Esophagus (tissue), 2 donors: ENCODE data around the gene LBR. TPM values are rescaled to one million over a fixed set of nuclear protein-coding genes. Genes with fewer than 3 reads are reported as not detected.

Experiments
- H3K27ac ChIP-seq, 2 donors: one replicate each; pipeline ENCODE4 v1.5.1; 2013; ENCODE audit warnings: low read depth in 2 of 2, mild to moderate bottlenecking in 2 of 2, inconsistent platforms in 1 of 2, low read length in 1 of 2, moderate library complexity in 1 of 2
- H3K27me3 ChIP-seq, 2 donors: one replicate each; pipeline ENCODE4 v1.6.1; 2013; ENCODE audit warnings: low read length in 2 of 2, control low read depth in 1 of 2, mild to moderate bottlenecking in 1 of 2; ENCODE audit not compliant: insufficient read depth in 2 of 2, control insufficient read depth in 1 of 2
- H3K36me3 ChIP-seq, 2 donors: one replicate each; pipeline ENCODE4 v1.6.1; 2013; ENCODE audit warnings: low read length in 1 of 2; ENCODE audit not compliant: control insufficient read depth in 2 of 2, insufficient read depth in 2 of 2
- H3K4me1 ChIP-seq, 2 donors: one replicate each; pipeline ENCODE4 v1.6.1; 2013; ENCODE audit warnings: low read length in 1 of 2; ENCODE audit not compliant: control insufficient read depth in 2 of 2, insufficient read depth in 2 of 2
- H3K4me3 ChIP-seq, 2 donors: one replicate each; pipeline ENCODE4 v1.5.1; 2013; ENCODE audit warnings: low read length in 2 of 2, mild to moderate bottlenecking in 2 of 2, low read depth in 1 of 2, moderate library complexity in 1 of 2
- H3K9me3 ChIP-seq, 2 donors: one replicate each; pipeline ENCODE4 v1.6.1; 2013; ENCODE audit warnings: mild to moderate bottlenecking in 2 of 2, low read depth in 1 of 2, low read length in 1 of 2, moderate library complexity in 1 of 2; ENCODE audit not compliant: control insufficient read depth in 2 of 2, insufficient read depth in 1 of 2
- WGBS, 2 donors: extraction: QIAGEN DNeasy Blood & Tissue Kit; methylation state at CpG; one replicate each; pipeline ENCODE4 v1.1.7; 2013; 5-methylcytosine and 5-hydroxymethylcytosine counted together
- polyA plus RNA-seq, 2 donors: library from polyadenylated mRNA; stranded (reverse); fragments of 200-250 nt; gene quantifications; one replicate each; pipeline ENCODE4 v1.2.3, GENCODE V29; 2013
- donor health status: healthy with polysubstance abuse.
- donor health status: Bipolar disorder and iron deficiency.

Gene LBR
- polyA plus RNA-seq, 2 donors, result 18.0 to 21.0 TPM

DNA sequence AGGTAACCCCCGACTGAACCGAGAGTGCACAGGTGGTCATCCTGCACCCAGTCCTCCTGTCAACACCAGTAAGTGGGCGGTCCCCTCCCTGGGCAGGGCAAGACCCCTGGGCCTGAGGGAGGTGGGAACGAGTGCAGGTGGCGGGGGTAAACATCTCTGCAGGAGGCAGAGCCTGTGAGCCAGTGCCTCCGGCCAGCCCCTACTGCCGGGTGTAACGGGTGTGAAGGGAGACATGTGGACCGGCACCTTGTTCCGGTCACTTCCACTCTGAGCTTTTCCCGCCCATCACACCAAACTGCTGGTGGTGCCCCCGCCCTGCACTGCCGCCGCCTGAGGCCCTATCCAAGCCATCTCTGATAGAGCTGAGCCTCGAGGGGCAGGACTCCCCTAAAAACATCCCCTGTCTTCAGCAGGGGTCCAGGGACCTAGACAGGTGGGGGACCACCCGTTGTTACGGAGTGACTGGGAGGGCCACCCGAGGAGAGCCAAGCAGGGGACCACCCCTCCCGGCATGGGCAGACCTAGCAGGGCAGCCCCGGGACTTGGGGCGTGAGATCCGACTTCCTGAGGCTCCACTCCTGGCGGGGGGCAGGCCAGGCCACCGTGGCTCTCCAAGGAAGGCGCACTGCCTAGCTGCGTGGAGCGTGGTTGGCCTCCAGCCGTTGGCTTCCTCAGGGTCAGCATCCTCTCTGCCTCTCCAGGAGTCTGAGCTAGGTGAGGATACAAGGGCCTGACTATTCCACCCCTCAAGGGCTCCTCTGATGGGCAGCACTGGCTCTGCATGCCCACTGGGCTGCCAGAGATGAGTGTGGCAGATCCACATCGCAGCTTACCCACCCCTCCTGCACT, 43.8 kb upstream of the LBR start:
- Histone ChIP-seq H3K27me3 (no peaks in the 10 kb centered on the region), H3K4me3 (no peak overlapping the region), H3K4me1 (peaks cover 2 to 7% of the 10 kb centered on the region in 2 donors), H3K27ac (no peak overlapping the region), H3K36me3 (no peaks in the 10 kb centered on the region), H3K9me3 (no peaks in the 10 kb centered on the region)
- 82 to 84% methylated on average over 28 to 29 of the region's 29 CpGs for WGBS, 2 donors

DNA sequence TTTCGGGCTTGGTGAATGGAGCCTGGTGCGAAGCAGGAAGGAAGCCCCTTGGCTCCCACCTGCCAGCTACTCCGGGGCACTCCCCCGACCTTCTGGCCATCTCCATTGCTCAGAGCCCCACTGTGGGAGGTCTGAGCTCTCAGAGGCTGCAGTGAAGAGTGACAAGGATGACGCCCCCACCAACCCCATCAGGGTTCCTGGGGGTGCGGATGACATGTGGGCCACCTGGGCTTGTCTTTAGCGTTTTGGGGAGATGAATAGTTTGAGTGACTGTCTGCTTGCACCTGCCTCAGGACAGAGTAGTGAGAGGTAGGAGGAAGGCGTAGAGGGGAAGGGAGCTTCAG, 43.2 kb upstream of the LBR start:
- Histone ChIP-seq H3K27ac (no peak overlapping the region), H3K27me3 (no peaks in the 10 kb centered on the region), H3K36me3 (no peaks in the 10 kb centered on the region), H3K4me1 (peaks cover 2 to 7% of the 10 kb centered on the region in 2 donors), H3K9me3 (no peaks in the 10 kb centered on the region), H3K4me3 (no peak overlapping the region)
- WGBS, 2 donors, result 71 to 74% methylated on average over 8 of the region's 8 CpGs

DNA sequence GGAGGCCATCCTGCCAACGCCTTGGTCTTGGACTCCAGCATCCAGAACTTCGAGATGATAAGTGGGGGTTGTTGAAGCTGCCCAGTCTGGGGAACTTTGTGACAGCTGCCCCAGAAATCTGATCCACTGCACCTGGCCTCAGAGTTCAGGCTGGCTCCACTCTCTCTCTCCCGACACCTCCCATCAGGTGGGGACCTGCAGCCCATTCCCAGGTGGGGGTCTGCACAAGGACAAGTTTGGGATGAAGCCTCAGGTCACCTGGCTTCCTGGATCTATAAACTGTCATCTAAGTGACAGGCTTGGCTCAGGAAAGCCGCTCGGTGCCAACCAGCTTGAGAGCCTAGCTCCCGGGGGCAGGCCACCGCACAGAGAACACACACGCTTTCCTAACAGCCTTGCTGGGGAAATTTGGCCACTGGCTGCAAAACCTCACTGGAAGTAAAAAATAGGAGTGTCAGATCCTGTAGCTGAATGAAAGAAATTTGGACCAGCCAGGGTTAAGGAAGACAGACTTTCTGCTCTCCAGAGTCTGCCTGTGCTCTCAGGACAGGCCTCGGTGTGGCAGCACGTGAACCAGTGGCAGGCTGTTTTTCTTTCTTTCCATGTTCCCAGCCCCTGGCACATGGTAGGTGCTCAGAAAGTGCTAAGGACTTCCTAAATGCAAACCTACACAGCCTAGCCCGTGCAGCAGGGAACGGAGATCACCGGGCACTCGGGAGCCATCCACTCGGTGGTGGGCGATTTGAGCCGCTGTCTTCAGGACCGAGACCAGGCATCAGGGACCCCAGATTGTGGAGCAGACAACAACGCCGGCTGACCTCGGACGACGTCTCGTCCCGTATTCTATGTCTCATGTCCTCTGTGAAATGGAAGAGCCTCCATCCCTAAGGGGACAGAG, 42.6 kb upstream of the LBR start:
- H3K27ac ChIP-seq, result no peak overlapping the region
- H3K4me3 ChIP-seq, result no peak overlapping the region
- WGBS, 2 donors, result 83 to 85% methylated on average over 25 of the region's 25 CpGs
- H3K27me3 ChIP-seq, result no peaks in the 10 kb centered on the region
- H3K4me1 ChIP-seq, result peaks cover 2 to 9% of the 10 kb centered on the region in 2 donors
- no peaks in the 10 kb centered on the region for H3K9me3 ChIP-seq
- H3K36me3 ChIP-seq, result no peaks in the 10 kb centered on the region

DNA sequence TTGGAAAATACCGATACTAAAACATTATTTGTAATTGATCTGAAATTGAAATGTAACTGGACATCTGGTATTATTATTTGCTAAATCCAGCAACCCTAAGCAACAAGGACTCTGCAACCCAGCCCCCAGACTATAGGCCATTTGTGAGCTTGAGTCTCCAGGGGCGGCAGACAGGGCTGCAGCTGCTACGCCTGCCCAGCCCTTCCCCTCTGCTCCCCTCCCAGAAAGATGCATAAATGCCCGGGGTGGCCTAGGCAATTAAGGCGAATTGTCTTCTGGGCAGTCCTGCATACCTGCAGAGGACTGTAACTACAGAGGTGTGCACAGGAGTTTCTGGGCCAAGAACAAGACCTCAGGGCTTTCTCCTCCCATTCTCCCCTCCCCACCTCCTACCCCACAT, 41.2 kb upstream of the LBR start:
- Histone ChIP-seq H3K27ac (no peak overlapping the region), H3K4me1 (peaks cover 0 to 9% of the 10 kb centered on the region in 2 donors), H3K9me3 (no peaks in the 10 kb centered on the region), H3K36me3 (no peaks in the 10 kb centered on the region), H3K4me3 (no peak overlapping the region), H3K27me3 (no peaks in the 10 kb centered on the region)
- 87 to 92% methylated on average over 5 of the region's 5 CpGs for WGBS, 2 donors

DNA sequence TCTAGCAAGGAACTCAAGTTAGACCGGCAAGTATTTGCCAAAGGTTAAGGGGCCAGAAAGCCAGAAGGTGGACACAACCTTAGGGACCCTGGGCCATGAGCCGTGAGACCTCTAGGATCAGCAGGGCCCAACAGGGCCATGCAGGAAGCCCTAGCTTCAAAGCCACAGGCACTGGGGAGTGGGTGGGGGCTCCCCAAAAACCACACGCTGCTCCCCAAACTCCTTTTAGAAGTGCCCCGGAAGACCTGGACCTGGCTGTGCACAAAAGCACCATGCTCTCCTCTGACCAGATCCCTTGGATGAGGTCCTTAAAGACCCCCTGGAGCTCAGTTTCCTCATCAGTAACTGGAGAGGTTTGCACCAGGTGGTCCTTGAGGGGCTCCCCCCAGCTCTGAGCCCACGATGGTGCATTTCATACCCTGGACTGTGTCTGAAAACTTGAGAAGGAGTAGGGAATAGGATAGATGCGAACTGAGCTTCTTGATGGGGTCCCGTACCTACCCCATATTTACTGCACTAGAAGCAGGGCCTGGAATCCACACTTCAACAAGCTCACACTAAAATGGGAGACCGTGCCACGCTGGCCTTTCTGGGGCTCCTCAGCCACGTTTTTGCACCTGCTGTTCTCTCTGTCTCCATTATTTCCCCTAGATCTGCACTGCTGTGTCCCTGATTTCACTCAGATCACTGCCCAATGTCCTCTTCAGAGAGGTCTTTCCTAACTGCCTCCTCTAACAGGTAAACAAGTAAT, 40.6 kb upstream of the LBR start:
- no peak overlapping the region for H3K27ac ChIP-seq
- 78 to 82% methylated on average over 10 of the region's 10 CpGs for WGBS, 2 donors
- no peak overlapping the region for H3K4me3 ChIP-seq
- no peaks in the 10 kb centered on the region for H3K36me3 ChIP-seq
- peaks cover 0 to 10% of the 10 kb centered on the region in 2 donors for H3K4me1 ChIP-seq
- H3K27me3 ChIP-seq, result no peaks in the 10 kb centered on the region
- no peaks in the 10 kb centered on the region for H3K9me3 ChIP-seq

DNA sequence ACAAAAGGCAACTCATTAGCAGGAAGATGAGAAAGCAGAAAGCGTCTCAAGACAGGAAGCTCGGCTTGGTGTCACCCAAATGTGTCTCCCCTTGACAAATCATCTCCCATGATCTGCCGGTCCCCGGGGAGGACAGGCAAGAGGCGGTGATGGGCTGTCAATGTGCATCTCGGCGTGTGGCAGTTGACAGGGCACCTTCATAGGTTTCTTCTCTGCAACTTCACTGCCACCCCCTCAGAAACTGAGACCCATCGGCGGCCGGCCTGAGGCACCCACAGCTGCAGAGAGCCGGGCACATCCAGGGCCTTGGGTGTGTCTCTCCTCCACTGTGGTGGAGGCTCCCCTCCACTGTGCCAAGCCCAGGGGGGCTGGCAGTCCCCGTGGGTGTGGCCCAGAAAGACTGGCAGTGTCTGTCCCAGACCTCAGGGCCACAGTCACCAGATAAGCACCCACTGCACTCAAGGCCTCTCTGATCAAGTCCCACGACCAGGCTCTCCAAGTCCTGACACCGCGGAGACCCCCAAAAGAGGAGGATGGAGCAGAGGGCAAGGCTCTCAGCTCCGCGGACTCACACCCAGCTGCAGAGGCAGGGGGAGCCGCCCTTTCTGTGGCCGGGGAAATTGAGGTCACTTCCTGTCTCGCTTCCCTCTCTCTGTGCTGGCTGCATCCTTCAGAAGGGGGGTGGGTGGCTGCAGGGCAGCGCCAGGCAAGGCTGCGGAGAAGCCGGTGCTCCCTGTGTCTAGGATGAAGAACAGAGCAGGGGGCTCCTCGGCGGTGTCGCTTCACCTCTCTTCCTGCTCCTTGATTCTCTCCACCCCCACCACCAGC, 39.6 kb upstream of the LBR start:
- Histone ChIP-seq H3K4me3 (peak overlapping the region in 1 of 2 donors; percentile 36), H3K9me3 (no peaks in the 10 kb centered on the region), H3K27me3 (no peaks in the 10 kb centered on the region), H3K27ac (peak overlapping the region; percentile 66 to 73), H3K4me1 (peaks cover 4 to 16% of the 10 kb centered on the region in 2 donors), H3K36me3 (no peaks in the 10 kb centered on the region)
- WGBS, 2 donors, result 52 to 59% methylated on average over 26 of the region's 26 CpGs

DNA sequence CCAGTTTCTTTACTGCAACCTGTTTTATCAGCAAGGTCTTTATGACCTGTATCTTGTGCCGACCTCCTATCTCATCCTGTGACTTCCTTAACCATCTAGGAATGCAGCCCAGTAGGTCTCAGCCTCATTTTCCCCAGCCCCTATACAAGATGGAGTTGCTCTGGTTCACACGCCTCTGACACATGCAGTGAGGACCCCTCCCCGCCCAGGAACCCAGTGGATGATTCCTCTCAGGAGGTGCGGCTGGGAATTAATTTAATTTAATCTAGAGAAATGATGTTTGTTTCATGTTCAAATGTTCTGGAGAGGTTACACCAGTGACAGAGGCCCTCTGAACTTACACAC, 39.0 kb upstream of the LBR start:
- H3K36me3 ChIP-seq, result no peaks in the 10 kb centered on the region
- 81 to 88% methylated on average over 4 of the region's 4 CpGs for WGBS, 2 donors
- no peaks in the 10 kb centered on the region for H3K27me3 ChIP-seq
- no peak overlapping the region for H3K4me3 ChIP-seq
- no peaks in the 10 kb centered on the region for H3K9me3 ChIP-seq
- H3K4me1 ChIP-seq, result peaks cover 10 to 22% of the 10 kb centered on the region in 2 donors
- peak overlapping the region; percentile 36 to 66 for H3K27ac ChIP-seq

DNA sequence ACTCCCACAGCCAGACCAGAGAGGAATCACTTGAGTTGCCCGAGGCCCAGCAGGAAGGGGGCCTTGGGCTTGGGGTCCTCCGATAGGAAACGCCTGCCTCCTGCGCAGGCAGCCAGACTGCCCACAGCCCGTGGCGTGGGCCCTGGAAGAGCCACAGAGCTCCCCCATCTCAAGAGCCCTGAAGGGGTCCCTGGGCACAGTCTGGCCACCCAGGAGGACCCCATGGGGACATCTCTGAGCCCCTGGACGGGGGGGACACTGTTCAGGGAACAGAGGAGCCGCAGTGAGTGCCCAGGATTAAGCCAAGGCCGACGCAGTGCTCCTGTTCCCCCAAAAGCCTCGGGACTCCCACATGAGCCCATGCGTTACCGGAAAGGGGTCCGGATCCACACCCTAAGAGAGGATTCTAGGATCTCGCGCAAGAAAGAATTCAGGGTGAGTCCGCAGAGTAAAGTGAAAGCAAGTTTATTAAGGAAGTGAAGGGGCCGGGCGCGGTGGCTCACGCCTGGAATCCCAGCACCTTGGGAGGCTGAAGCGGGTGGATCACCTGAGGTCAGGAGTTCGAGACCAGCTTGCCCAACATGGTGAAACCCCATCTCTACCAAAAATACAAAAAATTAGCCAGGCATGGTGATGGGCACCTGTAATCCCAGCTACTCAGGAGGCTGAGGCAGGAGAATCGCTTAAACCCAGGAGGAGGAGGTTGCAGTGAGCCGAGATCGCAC, 38.1 kb upstream of the LBR start:
- H3K9me3 ChIP-seq, result no peaks in the 10 kb centered on the region
- WGBS, 2 donors, result 90 to 92% methylated on average over 26 of the region's 26 CpGs
- no peaks in the 10 kb centered on the region for H3K36me3 ChIP-seq
- H3K4me3 ChIP-seq, result no peak overlapping the region
- H3K27me3 ChIP-seq, result no peaks in the 10 kb centered on the region
- H3K27ac ChIP-seq, result peak overlapping the region in 1 of 2 donors; percentile 29
- peaks cover 18 to 30% of the 10 kb centered on the region in 2 donors for H3K4me1 ChIP-seq
